ENCODE measurements around the gene ROBO2. TPM values are rescaled to one million over a fixed set of nuclear protein-coding genes. Genes with fewer than 3 reads are reported as not detected.

ROBO2 gene
- total RNA-seq, 1 experiment from 2014 or later = not detected

DNA sequence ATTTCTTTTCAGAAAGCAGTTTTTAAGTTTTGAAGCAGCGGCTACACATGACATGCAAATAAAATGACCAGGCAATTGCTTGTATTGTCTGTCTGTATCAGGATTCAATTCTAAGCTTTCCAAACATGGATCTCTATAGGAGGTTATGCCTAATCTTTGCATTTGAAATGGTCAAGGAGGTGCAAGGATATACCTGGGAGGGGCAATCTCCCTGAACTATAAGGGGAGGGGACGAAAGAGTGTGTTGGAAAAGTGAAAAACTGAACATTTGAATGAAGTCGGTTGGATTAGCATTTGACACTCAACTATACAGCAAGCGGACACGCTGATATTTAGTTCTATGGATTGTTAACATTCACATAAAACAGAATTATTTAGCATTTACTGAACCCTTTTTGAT is 11.7 kb downstream of the ROBO2 start:
- CTCF ChIA-PET = no interaction called here
- no peaks in the 10 kb centered on the region for H3K9me2 ChIP-seq (ENCODE audit: insufficient read depth)
- no peak overlapping the region for H3K27ac ChIP-seq (ENCODE audit: low read depth, low read length)
- intact Hi-C loops (cut with micrococcal nuclease) = no loop called here
- POLR2A ChIA-PET = no interaction called here
- ATAC-seq = no peak
- H3K4me2 ChIP-seq (ENCODE audit: low read length) = no peak overlapping the region
- TF ChIP-seq CTCF (IDR thresholded peaks at IDR 0.05 in 2 of 3, conservative IDR thresholded peaks at IDR 0.05 in 1 of 3; ENCODE audit: borderline replicate concordance in 1 of 3, insufficient read depth in 1 of 3, low read depth in 2 of 3, low read length in 2 of 3) = no peak
- TF ChIP-seq POLR2AphosphoS5 (IDR thresholded peaks at IDR 0.05; ENCODE audit: low read depth, low read length) = no peak
- no peak for TF ChIP-seq ZNF274 (IDR thresholded peaks at IDR 0.05; ENCODE audit: low read depth, low read length)
- TF ChIP-seq CEBPB (IDR thresholded peaks at IDR 0.05; ENCODE audit: low read depth) = no peak
- TF ChIP-seq, protein P1, sequence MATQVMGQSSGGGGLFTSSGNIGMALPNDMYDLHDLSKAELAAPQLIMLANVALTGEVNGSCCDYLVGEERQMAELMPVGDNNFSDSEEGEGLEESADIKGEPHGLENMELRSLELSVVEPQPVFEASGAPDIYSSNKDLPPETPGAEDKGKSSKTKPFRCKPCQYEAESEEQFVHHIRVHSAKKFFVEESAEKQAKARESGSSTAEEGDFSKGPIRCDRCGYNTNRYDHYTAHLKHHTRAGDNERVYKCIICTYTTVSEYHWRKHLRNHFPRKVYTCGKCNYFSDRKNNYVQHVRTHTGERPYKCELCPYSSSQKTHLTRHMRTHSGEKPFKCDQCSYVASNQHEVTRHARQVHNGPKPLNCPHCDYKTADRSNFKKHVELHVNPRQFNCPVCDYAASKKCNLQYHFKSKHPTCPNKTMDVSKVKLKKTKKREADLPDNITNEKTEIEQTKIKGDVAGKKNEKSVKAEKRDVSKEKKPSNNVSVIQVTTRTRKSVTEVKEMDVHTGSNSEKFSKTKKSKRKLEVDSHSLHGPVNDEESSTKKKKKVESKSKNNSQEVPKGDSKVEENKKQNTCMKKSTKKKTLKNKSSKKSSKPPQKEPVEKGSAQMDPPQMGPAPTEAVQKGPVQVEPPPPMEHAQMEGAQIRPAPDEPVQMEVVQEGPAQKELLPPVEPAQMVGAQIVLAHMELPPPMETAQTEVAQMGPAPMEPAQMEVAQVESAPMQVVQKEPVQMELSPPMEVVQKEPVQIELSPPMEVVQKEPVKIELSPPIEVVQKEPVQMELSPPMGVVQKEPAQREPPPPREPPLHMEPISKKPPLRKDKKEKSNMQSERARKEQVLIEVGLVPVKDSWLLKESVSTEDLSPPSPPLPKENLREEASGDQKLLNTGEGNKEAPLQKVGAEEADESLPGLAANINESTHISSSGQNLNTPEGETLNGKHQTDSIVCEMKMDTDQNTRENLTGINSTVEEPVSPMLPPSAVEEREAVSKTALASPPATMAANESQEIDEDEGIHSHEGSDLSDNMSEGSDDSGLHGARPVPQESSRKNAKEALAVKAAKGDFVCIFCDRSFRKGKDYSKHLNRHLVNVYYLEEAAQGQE (IDR thresholded peaks at IDR 0.05; ENCODE audit: low read depth) = no peak
- no peak for TF ChIP-seq TCF7L2 (IDR thresholded peaks at IDR 0.05; ENCODE audit: borderline replicate concordance, extremely low read depth, insufficient read depth, insufficient read length)
- TF ChIP-seq, protein P2, sequence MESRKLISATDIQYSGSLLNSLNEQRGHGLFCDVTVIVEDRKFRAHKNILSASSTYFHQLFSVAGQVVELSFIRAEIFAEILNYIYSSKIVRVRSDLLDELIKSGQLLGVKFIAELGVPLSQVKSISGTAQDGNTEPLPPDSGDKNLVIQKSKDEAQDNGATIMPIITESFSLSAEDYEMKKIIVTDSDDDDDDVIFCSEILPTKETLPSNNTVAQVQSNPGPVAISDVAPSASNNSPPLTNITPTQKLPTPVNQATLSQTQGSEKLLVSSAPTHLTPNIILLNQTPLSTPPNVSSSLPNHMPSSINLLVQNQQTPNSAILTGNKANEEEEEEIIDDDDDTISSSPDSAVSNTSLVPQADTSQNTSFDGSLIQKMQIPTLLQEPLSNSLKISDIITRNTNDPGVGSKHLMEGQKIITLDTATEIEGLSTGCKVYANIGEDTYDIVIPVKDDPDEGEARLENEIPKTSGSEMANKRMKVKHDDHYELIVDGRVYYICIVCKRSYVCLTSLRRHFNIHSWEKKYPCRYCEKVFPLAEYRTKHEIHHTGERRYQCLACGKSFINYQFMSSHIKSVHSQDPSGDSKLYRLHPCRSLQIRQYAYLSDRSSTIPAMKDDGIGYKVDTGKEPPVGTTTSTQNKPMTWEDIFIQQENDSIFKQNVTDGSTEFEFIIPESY (IDR thresholded peaks at IDR 0.05; ENCODE audit: extremely low read depth, insufficient replicate concordance, low read length) = no peak
- no peak for TF ChIP-seq RAD21 (IDR thresholded peaks at IDR 0.05; ENCODE audit: low read depth)
- no peak for TF ChIP-seq FOSL1 (IDR thresholded peaks at IDR 0.05; ENCODE audit: low read depth)
- TF ChIP-seq POLR2A (IDR thresholded peaks at IDR 0.05; ENCODE audit: borderline replicate concordance, extremely low read depth, insufficient read depth, insufficient read length) = no peak
- no peak for TF ChIP-seq YY1 (IDR thresholded peaks at IDR 0.05; ENCODE audit: extremely low read depth, insufficient replicate concordance, low read depth, low read length)
- TF ChIP-seq EGR1 (IDR thresholded peaks at IDR 0.05; ENCODE audit: low read depth) = no peak
- TF ChIP-seq SP1 (IDR thresholded peaks at IDR 0.05; ENCODE audit: low read depth) = no peak
- no peak for TF ChIP-seq SIN3A (IDR thresholded peaks at IDR 0.05; ENCODE audit: low read depth)
- TF ChIP-seq CBX3 (IDR thresholded peaks at IDR 0.05; ENCODE audit: low read depth) = no peak
- TF ChIP-seq ELF1 (IDR thresholded peaks at IDR 0.05; ENCODE audit: borderline replicate concordance, low read depth) = no peak
- TF ChIP-seq ZFX (IDR thresholded peaks at IDR 0.05) = no peak
- no peak for TF ChIP-seq MAX (IDR thresholded peaks at IDR 0.05)
- no peaks in the 10 kb centered on the region for H4K20me1 ChIP-seq (ENCODE audit: insufficient read depth)
- no peak overlapping the region for H2AFZ ChIP-seq (ENCODE audit: low read depth, low read length, poor library complexity, severe bottlenecking)
- BruUV-seq (replicated peaks) = no TSS peak
- RAD21 ChIA-PET (ENCODE audit: low non-redundant PET in 1 of 2, low total read pairs in 2 of 2, uncharacterized antibody in 2 of 2, unreplicated experiment in 2 of 2) = no interaction called here
- H3K27me3 ChIP-seq (ENCODE audit: insufficient read depth, low read length) = no peaks in the 10 kb centered on the region
- no peak for DNase-seq (ENCODE audit: low read depth, low spot score)
- H3K36me3 ChIP-seq (ENCODE audit: control insufficient read depth in 1 of 2, insufficient read depth in 2 of 2, low read length in 2 of 2) = no peaks in the 10 kb centered on the region
- no peak overlapping the region for H3K9ac ChIP-seq (ENCODE audit: low read length)
- H3K79me2 ChIP-seq (ENCODE audit: insufficient read depth, low read length) = no peaks in the 10 kb centered on the region
- H3K9me3 ChIP-seq (ENCODE audit: control insufficient read depth in 1 of 2, insufficient read depth in 1 of 2, low read depth in 1 of 2, low read length in 2 of 2) = peaks cover 10 to 24% of the 10 kb centered on the region in 2 experiments; a peak in 3 of 4 replicates
- H3K4me3 ChIP-seq (replicated peaks in 1 of 2; ENCODE audit: low read depth in 1 of 2, low read length in 2 of 2) = no peak overlapping the region
- no peaks in the 10 kb centered on the region for H3K4me1 ChIP-seq (ENCODE audit: control insufficient read depth in 1 of 2, insufficient read depth in 2 of 2, low read length in 2 of 2)

Measured in HCT116 (cell line).